Erythroblast (primary cell): ENCODE results near the gene MORC2.

Experiments
- DNase-seq, 2 experiments: peaks; one replicate each; lab custom pipeline; 2025; lab: John Stamatoyannopoulos, UW
- GATA1 ChIP-seq: IDR thresholded peaks from 2 replicates; pipeline ENCODE4 v1.6.1; 2011; ENCODE audit warnings: low read depth, mild to moderate bottlenecking, control low read depth, low read length, moderate library complexity
- POLR2A ChIP-seq: IDR thresholded peaks from 2 replicates; pipeline ENCODE4 v1.6.1; 2011; ENCODE audit warnings: mild to moderate bottlenecking, low read length

MORC2 gene

GRCh38 chr22:30919973-30920372, 48.6 kb downstream of the MORC2 start:
- DNase-seq = no peak
- TF ChIP-seq GATA1 = no peak
- no peak for TF ChIP-seq POLR2A

GRCh38 chr22:30918761-30919160, 49.8 kb downstream of the MORC2 start:
- no peak for TF ChIP-seq POLR2A
- TF ChIP-seq GATA1 = no peak
- no peak for DNase-seq

- DNase-seq = peak in 1 of 2 experiments; percentile 29
- no peak for TF ChIP-seq GATA1
- no peak for TF ChIP-seq POLR2A
These were observed 58.2 kb downstream of the MORC2 start for GRCh38 chr22:30910358-30910757.

GRCh38 chr22:30909306-30909705, 59.3 kb downstream of the MORC2 start:
- TF ChIP-seq GATA1 (no peak), POLR2A (no peak)
- DNase-seq = peak in 1 of 2 experiments; percentile 44

GRCh38 chr22:30908051-30908461, 60.5 kb downstream of the MORC2 start:
- TF ChIP-seq POLR2A = peak; percentile 51
- TF ChIP-seq GATA1 = no peak
- no peak for DNase-seq

- no peak for DNase-seq
- TF ChIP-seq POLR2A = no peak
- TF ChIP-seq GATA1 = no peak
These were observed 61.6 kb downstream of the MORC2 start for GRCh38 chr22:30906946-30907345.

GRCh38 chr22:30906411-30906810, 62.2 kb downstream of the MORC2 start:
- no peak for DNase-seq
- TF ChIP-seq POLR2A (no peak), GATA1 (no peak)

GRCh38 chr22:30905696-30906341, 62.8 kb downstream of the MORC2 start:
- peak in 1 of 2 experiments; percentile 31 for DNase-seq

GRCh38 chr22:30903876-30904460, 64.6 kb downstream of the MORC2 start:
- TF ChIP-seq GATA1 (no peak), POLR2A (no peak)
- DNase-seq = no peak

More at GRCh38 chr22:30905696-30906341, 62.8 kb downstream of the MORC2 start:
- TF ChIP-seq POLR2A (no peak), GATA1 (no peak)

GRCh38 chr22:30902496-30903357, 65.8 kb downstream of the MORC2 start:
- TF ChIP-seq POLR2A (peak; percentile 19), GATA1 (no peak)
- peak in 1 of 2 experiments; percentile 31 for DNase-seq

- DNase-seq = no peak
- TF ChIP-seq GATA1 (no peak), POLR2A (no peak)
These were observed 74.2 kb downstream of the MORC2 start for GRCh38 chr22:30894371-30894740.

- TF ChIP-seq GATA1 = no peak
- TF ChIP-seq POLR2A = no peak
- no peak for DNase-seq
These were observed 74.9 kb downstream of the MORC2 start for GRCh38 chr22:30893434-30894370.

GRCh38 chr22:30892731-30893221, 75.8 kb downstream of the MORC2 start:
- TF ChIP-seq POLR2A = no peak
- no peak for TF ChIP-seq GATA1
- DNase-seq = no peak

GRCh38 chr22:30892286-30892685, 76.3 kb downstream of the MORC2 start:
- no peak for DNase-seq
- TF ChIP-seq POLR2A (no peak), GATA1 (no peak)
